ENCODE data around the gene SLC25A41.

The SLC25A41 gene

DNA sequence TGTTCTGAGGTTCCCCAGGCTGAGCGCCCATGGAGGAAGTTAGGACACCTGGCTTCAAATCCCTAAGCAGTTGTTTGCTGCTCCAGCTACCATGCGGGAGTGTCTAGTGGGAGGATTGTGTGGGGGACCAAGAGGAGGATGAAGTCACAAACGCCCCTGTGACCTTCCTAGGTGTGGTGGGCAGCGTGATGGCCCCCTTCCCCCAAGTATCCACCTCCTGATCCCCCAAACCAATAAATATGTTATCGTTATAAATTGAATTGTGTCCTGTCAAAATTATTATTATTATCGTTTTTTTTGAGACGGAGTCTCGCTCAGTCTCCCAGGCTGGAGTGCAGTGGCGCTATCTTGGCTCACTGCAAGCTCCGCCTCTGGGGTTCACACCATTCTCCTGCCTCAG is at the start of gene SLC25A41:
Gene SLC25A41, minus strand, starts transcription at position 101 of the 400 bp plus-strand sequence. Its CDS starts 70 bp downstream, at position 31.
- DNase-seq = no peak

DNA sequence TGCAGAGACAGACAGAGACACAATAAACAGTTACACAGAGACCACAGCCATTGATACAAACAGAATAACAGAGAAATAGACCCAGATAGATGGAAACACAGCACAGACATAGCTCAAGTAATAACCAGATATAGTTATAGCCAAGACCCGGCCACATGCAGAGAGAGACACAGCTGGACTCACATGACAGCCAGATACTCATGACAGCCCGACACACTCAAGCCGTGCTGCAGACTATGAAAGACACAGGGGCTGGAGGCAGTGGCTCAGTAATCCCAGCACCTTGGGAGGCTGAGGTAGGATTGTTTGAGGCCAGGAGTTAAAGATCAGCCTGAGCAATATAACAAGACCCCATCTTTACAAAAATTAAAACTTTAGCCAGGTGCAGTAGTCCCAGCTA is 49.7 kb upstream of the SLC25A41 start:
- DNase-seq = no peak

DNA sequence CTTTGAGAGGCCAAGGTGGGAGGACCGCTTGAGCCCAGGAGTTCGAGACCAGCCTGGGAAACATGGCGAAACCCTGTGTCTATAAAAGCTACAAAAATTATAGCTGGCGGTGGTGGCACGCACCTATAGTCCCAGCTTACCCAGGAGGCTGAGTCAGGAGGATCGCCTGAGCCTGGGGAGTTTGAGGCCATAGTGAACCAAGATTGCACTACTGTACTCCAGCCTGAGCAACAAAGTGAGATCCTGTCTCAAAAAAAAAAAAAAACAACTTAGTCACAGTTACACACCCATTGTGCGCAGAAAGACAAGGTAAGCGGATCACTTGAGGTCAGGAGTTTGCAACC is 48.8 kb upstream of the SLC25A41 start:
- no peak for DNase-seq

DNA sequence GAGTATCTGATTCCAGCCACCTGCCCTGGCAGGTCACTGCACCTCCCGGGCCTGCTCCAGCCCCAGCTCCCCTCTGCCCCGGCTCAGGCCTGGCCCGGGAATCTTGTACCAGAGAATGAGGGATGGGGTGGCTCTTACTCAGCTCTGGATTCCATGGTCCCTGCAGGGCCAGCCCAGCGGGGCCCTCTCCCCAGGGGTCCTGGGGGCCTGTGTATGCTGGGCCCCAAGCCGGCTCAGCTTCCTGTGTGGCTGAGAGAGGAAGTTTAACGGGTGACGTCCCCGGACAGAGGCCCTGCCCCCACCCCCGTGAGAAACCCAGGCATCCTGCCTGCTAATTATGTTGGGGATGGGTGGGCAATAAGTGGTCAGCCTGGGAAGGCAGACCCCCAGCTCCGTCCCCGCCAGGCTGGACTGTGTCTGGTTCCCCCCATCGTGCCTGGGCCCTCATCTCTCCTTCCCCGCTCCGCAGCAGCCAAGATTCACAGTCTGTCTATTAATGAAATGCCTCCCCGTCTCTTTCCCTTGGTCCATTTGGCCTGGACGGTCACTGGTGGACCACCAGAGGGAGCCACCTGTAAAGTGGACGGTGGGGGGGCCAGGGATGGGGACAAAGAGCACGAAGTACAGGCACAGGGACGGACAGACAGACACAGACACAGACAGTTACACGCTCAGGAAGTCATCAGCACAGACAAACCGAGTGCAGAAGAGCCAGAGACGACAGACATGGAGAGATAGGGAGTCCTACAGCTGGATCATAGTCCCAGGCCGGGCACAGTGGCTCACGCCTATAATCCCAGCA is 48.2 kb upstream of the SLC25A41 start, which contains the start of gene DENND1C:
Gene DENND1C, minus strand, starts transcription at position 247 of the 802 bp plus-strand sequence. Its CDS starts 92 bp downstream, at position 155.
- DNase-seq = no peak

DNA sequence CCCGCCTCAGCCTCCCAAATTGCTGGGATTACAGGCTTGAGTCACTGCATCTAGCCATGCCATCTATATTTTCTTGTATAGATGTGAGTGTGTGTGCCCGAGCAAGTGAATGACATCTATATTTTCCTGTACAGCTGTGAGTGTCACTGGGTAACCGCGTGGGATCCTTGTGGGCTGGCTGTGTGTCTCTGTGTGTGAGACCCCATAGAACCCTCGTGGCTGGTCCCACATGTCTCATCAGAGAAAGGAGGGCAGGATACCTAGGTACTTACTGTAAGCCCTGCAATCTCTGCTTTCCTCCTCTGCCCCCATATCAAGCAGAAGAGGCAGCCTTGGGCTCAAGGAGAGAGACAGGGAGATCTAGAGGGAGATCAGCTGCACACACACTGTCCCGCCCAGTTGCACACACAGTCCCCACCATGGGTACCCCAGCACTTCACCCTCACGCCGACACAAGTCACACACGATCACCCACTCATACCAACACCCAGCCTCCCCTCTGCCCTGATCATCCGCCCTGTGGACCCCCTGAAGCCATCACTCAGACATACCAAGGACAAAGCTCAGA is 47.4 kb upstream of the SLC25A41 start:
- no peak for DNase-seq

DNA sequence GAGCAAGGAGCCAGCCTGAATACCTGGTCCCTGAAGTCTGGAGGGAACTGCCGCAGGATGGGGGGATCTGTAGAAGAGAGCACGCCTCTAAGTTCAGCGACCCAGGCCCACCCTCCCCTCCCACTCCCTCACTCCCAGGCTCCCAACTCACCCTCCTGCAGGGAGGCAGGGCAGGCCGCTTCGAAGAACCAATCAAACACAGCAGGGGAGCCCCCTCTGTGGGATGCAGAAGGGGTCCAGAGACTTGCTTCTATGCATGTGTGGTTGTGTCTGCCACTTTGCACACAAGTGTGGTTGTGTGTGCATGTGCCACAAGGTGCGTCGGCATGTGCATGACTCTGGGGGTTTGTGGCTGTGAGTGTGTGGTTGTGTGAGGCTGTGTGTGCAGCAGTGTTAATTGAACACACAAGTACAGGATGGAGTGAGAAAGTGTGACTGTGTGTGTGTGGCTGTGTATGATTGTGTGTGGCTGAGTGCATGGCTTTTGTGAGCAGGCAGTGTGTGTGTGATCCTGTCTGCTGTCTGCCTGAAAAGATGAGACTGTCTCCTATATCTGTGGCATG is 46.4 kb upstream of the SLC25A41 start:
- DNase-seq = no peak

DNA sequence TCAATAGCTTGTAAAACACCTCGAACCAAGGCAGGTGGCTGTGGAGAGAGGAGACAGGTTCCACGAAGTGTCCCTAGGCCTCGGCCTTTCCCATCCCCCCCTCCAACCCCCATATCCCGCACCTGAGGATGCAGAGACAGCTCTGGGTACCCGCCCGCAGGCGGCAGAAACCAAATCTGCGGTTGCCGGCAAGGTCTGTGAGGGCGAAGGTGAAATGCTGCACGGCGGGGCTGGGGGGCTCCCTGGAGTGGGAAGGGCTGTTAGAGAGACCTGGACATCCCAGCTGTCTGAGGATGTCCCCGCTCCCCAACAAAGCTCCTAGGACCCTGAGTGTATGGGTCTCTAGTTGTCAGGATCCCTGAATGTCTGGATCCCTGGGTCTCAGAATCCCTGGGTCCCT is 45.3 kb upstream of the SLC25A41 start:
- no peak for DNase-seq

DNA sequence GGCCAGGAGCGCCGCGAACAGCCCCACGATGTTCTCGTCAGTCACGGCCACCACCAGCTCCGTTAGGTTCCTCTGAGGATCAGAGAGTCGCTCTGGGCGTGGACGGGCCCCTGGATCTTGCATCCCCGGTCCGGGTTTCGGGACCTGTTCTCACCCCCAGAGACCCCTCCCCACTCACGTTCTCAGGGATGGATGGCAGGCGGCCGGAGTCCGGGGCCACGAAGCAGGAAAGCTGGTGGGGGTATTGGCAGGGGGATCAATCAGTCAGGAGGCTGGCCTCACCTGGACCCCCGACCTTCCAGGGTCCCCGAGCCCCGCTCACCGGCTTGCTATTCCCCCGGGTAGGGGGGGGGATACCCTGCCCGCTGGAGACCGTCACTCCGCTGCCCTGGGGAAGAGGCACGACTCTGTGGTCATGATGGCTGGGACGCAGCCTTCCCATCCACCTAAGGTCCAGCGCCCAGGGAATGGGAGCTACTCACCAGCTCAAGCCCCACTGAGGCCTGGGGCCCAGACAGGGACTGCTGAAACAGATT is 43.4 kb upstream of the SLC25A41 start:
- DNase-seq = no peak

DNA sequence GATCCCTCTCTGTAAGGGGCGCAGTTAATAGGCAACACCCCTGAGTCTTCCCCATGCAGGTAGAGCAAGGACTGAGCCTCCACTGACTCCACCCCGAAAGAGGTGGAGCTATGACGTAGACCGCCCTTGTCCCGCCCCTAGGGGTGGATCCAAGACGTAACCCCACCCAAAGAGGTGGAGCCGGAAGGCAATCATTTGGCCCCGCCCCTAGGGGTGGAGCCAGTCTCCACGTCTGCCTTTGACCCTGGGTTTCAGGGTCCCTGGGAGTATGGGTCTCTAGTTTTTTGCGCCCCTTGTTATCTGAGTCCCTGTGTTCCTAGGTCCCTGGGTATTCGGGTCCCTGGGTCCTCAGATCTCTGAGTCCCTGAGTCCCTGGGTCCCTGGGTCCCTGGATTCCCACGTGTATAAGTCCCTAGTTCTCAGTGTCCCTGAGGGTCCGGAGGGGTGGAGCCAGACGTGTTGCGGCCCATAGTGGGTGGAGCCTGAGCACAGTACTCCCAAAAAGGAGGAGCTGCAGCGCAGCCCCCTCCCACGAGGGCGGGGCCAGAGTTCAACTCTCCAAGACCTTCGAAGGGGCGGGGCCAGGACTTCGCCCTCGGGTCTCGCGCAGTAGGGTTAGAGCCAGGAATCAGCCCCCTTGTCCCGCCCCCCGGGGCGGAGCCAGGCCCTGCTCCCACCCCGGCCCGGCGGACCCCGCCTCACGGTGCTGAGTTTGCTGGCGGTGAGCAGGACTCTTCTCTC is 42.8 kb upstream of the SLC25A41 start:
- no peak for DNase-seq

DNA sequence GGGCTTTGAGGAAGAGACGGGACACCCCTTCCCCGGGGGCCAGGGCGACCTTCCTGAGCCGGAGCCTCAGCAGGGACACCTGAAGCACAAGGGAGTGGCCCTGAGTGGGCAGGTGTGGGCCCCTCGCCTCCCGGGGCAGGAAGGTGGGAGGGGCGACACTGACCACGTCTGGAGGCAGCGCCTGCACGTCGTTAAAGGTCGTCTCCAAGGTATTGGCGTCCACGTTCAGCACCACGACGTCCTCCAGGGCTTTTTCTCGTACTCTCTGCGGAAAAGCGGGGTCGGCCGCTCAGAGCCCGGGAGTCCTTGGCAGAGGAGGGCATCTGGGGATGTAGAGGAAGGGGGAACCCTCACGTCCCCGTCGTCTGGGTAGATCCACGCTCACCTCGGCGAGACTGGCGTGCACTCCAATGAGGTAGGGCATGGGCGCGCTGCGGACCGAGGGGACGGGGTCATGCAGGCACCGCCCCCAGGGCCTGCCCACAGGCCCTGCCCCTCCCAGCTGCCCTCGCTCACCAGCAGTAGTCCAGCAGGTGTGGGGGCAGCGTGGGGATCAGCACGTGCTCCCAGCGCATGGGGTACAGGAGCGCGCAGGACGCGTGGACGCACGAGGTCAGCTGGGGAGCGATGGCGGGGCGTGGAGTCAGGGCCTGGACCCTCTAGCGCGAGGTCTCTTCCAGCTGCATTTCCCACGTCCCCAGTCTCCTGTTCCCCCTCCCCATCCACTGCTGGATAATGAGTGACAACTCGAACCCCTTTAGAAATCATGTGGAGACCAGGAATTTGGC is 42.0 kb upstream of the SLC25A41 start:
- DNase-seq = no peak

DNA sequence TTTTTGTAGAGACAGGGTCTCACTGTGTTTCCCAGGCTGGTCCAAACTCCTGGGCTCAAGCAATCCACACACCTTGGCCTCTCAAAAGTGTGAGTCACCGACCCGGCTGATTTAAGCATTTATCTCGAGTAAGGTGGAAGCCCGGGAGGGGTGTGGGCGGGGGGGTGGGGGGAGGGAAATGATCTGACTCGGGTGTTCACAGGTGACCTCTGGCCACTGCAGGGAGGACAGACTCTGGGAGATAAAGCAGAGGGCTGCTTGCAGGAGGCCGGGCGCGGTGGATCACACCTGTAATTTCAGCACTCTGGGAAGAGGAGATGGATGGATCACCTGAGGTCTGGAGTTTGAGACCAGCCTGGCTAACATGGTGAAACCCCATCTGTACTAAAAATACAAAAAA is 40.1 kb upstream of the SLC25A41 start:
- no peak for DNase-seq

DNA sequence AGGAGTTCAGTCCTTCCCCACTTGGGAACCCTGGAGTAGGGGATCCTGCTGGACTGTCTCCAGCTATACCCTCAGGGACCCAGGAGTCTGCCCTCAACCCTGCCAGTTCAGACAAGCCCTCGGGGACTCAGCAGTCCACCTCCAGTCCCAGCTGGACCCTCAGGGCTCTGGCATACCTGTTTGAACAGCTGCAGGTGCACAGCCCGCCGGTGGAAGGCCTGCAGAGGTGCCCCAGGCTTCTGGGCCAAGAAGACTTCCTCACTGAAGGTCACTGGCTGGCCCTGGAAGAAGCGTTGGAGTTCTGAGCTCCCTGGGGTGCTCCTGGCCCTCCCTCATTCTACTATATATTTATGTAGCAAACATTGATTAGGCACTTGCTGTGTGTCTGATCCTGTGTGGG is 39.1 kb upstream of the SLC25A41 start:
- DNase-seq = no peak

DNA sequence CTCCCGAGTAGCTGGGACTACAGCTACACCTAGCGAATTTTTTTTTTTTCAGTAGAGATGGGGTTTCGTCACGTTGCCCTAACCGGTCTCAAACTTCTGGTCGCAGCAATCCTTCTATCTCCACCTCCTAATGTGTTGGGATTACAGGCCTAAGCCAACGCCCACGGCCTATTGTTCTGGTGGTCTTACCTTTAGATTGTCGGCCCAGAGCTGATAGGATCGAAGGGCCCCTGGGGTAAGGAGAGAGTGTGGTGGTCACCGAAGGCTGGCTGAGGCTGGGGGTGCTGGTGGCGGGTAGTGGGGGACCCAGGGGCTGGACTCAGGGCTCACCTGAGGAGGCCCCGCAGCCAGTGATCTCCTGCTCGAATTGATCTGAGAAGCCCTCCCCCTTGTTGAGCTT is 37.5 kb upstream of the SLC25A41 start:
- DNase-seq = no peak

DNA sequence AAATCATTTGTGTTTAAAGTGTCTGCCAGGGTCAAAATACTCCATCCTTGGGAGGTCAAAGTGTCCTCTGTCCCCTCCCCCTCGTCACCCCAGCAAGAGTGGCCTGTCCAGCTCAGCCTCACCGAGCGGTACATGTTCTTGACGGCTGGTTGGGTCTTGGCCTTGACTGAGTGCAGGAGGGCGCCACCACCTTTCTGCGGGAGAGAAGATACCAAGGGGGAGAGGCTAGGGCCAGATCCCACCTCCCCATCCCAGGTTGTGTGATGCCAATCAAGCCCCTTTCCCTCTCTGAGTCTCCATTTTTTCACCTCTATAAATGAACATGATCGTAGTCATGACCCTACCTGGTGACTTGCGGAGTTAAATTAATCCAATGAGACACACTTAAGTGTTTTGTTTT is 36.6 kb upstream of the SLC25A41 start:
- DNase-seq = no peak

DNA sequence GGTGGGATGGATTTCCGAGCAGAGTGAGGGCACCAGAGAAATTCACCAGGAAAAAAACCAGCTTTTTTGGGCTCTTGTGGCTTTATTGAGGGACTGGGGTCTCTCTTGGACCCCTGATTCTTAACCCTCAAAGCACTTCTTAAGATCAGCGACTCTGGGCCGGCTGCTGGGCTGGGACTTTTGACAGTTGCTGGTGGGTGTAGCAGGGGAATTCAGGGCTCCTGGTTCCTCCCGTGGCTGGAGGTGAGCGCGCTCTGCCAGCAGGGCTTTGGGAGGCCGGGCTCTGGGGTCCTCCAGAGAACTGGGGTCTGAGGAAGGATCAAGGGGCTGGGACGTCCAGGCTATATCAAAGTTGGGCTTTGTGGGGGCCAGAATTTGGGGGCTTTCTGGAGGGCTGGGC is 33.8 kb upstream of the SLC25A41 start:
- no peak for DNase-seq

DNA sequence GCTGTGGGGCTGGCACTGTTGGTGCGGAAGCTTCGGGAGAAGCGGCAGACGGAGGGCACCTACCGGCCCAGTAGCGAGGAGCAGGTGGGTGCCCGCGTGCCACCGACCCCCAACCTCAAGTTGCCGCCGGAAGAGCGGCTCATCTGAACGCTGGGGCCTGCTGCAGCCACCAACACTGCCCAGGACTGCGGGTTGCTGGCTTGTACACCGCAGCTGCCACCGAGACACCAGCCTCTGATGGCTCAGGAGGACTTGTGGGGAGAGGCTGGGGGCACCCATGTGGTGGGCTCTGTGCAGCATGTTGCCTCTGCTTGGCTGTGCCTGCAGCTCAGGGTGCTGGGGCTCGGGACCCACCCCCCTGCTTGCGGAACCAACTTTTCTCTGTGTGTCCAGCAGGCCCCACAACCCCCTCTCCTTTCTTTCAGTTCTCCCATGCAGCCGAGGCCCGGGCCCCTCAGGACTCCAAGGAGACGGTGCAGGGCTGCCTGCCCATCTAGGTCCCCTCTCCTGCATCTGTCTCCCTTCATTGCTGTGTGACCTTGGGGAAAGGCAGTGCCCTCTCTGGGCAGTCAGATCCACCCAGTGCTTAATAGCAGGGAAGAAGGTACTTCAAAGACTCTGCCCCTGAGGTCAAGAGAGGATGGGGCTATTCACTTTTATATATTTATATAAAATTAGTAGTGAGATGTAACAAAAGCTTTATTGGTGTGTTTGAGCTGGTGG is 33.1 kb upstream of the SLC25A41 start:
- no peak for DNase-seq

DNA sequence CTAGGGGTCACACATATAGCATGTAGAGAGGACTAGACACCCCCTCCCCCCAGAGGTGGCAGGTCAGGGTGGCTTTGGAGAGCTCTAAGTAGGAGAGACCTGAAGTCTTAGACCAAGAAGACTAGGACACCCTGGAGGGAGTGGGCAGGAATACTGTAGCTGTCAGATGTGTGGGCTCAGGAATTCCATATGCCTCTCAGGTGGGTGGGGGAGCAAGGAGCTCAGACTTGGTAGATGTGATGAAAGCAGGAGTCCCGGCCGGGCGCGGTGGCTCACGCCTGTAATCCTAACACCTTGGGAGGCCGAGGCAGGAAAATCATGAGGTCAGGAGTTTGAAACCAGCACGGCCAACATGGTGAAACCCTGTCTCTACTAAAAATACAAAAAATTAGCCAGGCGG is 32.1 kb upstream of the SLC25A41 start:
- DNase-seq = no peak

DNA sequence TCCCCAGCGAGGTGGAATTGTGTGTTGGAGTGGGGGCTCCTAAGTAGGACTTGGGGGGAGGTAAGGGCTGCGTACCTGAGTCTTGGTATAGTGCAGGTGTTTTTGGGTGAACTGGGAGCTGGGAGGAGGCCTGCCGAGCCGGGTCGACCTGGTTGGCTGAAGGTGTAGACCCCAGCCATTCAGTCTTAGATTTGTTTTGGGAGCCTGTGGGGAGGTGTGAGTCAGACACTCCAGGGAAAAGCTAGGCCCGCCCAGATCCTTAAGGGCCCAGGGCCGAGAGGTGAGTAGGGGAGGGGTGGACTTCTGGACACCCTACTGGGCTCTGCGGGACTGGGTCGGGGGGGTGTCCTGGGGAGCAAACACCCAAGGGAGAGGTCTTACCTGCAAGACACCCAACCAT is 31.4 kb upstream of the SLC25A41 start:
- DNase-seq = no peak

DNA sequence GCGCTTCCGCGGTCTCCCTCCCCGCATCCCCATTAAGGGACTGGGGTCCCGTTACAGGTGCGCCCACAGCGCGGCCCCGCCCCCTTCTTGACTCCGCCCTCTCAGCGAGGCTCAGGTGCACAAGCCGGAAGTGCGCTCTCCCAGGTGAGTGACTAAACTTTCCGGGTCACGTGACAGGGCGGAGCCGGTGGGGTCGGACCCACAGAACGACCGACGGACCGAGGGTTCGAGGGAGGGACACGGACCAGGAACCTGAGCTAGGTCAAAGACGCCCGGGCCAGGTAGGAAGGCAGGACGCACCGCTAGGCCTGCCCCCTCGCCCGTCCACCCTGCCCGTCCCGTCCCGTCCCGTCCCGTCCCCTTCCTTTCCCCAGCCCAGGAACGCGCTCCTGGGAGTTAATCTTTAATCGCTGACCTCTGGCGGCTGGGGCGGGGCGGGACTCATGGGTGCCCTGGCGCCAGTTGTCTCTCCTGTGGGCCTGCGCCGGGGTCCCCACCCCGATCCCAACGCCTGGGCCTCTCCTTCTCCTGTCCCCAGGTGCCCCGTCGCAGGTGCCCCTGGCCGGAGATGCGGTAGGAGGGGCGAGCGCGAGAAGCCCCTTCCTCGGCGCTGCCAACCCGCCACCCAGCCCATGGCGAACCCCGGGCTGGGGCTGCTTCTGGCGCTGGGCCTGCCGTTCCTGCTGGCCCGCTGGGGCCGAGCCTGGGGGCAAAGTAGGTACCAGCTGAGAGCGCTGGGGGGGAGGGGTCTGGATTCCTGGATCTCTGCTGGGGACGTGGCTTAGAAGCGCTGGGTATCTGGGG is 30.7 kb upstream of the SLC25A41 start, which contains the start of gene CRB3:
Gene CRB3, plus strand, starts transcription at position 202 of the 804 bp plus-strand sequence. Its CDS starts 431 bp downstream, at position 633.
- peak; percentile 87 for DNase-seq

DNA sequence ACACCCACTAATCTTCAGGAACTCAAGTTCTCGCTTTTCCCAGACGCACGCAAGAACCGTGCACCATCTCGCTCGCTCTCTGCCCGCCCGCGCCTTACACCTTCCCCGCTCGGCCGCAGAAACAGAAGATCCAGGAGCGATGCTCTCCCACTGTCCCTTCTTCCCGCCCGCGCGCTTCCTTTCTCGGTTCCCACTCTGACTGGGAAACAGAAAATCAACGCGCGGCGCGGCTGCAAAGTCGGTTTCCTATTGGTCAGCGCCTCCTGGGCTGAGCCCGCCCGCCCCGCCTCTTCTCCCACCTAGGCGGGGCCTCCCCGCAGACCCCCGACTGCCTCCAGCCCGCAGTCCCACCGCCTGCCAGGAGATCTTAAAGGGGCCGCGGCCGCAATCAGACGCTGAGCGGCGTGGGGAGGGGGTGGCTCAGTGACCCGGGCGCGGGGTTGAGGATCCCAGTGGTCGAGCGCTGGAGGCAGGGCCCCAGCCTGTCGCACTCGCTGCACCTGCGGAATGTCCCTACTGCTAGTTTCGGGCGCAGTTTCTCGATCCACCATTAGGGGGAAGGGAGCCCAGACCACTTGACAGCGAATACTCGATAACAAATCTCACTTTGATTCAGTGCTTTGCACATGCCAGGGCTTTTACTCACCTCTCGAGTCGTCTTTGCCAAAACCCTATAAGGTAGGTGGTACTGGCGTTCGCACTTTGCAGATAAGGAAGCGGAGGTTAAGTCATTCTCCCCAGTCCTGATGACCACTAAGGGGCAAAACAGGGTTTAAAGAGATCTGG is 26.7 kb upstream of the SLC25A41 start:
- peak; percentile 91 for DNase-seq
